Heart right ventricle (tissue), 16 donors: ENCODE measurements around the gene AAMDC. TPM values are rescaled to one million over a fixed set of nuclear protein-coding genes. Genes with fewer than 3 reads are reported as not detected.
"Not testable (repeated sequence)": the region's sequence is repeated elsewhere in the genome, so short reads cannot be mapped to it uniquely, and the experiment has no call there.

Experiments used
- ATAC-seq, 8 donors: fragments of 200-7000 bp; cut with Tn5 transposase; one replicate each; pipeline ENCODE4 v1.9.1; 2020; ENCODE audit warnings: mild to moderate bottlenecking in 8 of 8, moderate library complexity in 8 of 8, moderate number of reproducible peaks in 1 of 8
- DNase-seq, 2 donors: peaks; one replicate each; pipeline ENCODE4 v3.0.0-alpha.2; 2020
- H3K27ac ChIP-seq, 10 donors: fragments of 200-600 bp; sonication (generic) in 2 of 10; one replicate each; pipeline versions ENCODE4 v1.5.0 to v1.8.0; 2020 to 2022; ENCODE audit warnings: mild to moderate bottlenecking in 3 of 10
- H3K27me3 ChIP-seq, 7 donors: fragments of 200-600 bp; one replicate each; pipeline ENCODE4 v1.8.0; 2021 to 2022; ENCODE audit warnings: mild to moderate bottlenecking in 2 of 7
- H3K36me3 ChIP-seq, 9 donors: fragments of 200-600 bp; sonication (generic) in 1 of 9; one replicate each; pipeline versions ENCODE4 v1.5.0 to v1.8.0; 2020 to 2022; ENCODE audit warnings: mild to moderate bottlenecking in 2 of 9
- H3K4me1 ChIP-seq, 9 donors: fragments of 200-600 bp; sonication (generic) in 1 of 9; one replicate each; pipeline versions ENCODE4 v1.5.0 to v1.8.0; 2020 to 2022; ENCODE audit warnings: mild to moderate bottlenecking in 4 of 9
- H3K4me3 ChIP-seq, 10 donors: fragments of 200-600 bp; sonication (generic) in 2 of 10; one replicate each; pipeline versions ENCODE4 v1.5.0 to v1.8.0; 2020 to 2022; ENCODE audit warnings: mild to moderate bottlenecking in 7 of 10, moderate library complexity in 2 of 10
- H3K9me3 ChIP-seq, 11 donors: fragments of 200-600 bp in 10 of 11; sonication (generic) in 2 of 11; one replicate each; pipeline versions ENCODE4 v1.5.0 to v1.8.0; 2013 to 2022; ENCODE audit warnings: mild to moderate bottlenecking in 2 of 11, control low read depth in 1 of 11, moderate library complexity in 1 of 11
- WGBS, 2 donors: extraction: QIAGEN DNeasy Blood & Tissue Kit; methylation state at CpG; one replicate each; pipeline ENCODE4 v1.1.7; 2013; ENCODE audit warnings: inconsistent platforms in 1 of 2; 5-methylcytosine and 5-hydroxymethylcytosine counted together
- intact Hi-C, 10 donors: fragments of 100-400 bp; cut with DNase I; formaldehyde crosslinking; loops; one replicate each; pipeline versions ENCODE4 v1.11.1 to v1.14.2; 2022
- polyA plus RNA-seq, 2 donors: library from polyadenylated mRNA; stranded (reverse); fragments of 200-250 nt; gene quantifications; one replicate each; pipeline ENCODE4 v1.2.3, GENCODE V29; 2013
- total RNA-seq, 10 donors: library from RNA; stranded (reverse); fragmentation: NEBNext Ultra II Directional in 3 of 10; extraction: Animal tissue kit (Norgen Biotek cat#: 25700) in 3 of 10; gene quantifications; one replicate each; pipeline versions ENCODE4 v1.2.1 to v1.2.4, GENCODE V29; 2021 to 2023
- TF ChIP-seq, protein P1 (sequence below), 9 donors: fragments of 200-600 bp; sonication (generic) in 2 of 9; IDR thresholded peaks; one replicate each; pipeline versions ENCODE4 v1.5.0 to v1.8.0; 2021 to 2022; ENCODE audit warnings: antibody characterized with exemption in 9 of 9, mild to moderate bottlenecking in 5 of 9, moderate library complexity in 1 of 9
- donor health status: Arrhythmogenic right ventricular cardiomyopathy.
- donor health status: ischemic (EF 13 %, LVEDD 7.1; RV severe dilation, severe dysfunction).
- donor health status: healthy with polysubstance abuse.
- donor health status: DM: no; HTN: yes; CAD: no.
- donor health status: DM: no; HTN: no; CAD: no.
- donor health status: ischemic (EF 25% LVEDD 6.9; RV normal size, moderate dysfunction).
- donor health status: ischemic (EF 25% LVEDD 5.7; RV mildly dilated, moderate dysfunction).
- donor health status: healthy.
- donor health status: DM: yes; HTN: yes; CAD: no.
- donor health status: Ischemic cardiomyopathy.
- donor health status: ischemic (EF 35%, LVEDD 5.7; RV mildly dilated, moderate dysfunction).
- donor health status: nonischemic (EF 11% LVEDD 7.7; RV severe dilation, severe dysfunction).
- donor health status: DM: yes; HTN: yes; CAD: no.
- donor health status: PGD.
- donor health status: ischemic (EF 29% LVEDD 5.4; RV normal size, mild dysfunction).
- donor health status: nonischemic (EF 23%, LVEDD 6.1; RV moderate dilation, normal function).

The AAMDC gene
- total and polyA plus RNA-seq, 12 donors = 52.4 to 324 (median 95.4) TPM

DNA sequence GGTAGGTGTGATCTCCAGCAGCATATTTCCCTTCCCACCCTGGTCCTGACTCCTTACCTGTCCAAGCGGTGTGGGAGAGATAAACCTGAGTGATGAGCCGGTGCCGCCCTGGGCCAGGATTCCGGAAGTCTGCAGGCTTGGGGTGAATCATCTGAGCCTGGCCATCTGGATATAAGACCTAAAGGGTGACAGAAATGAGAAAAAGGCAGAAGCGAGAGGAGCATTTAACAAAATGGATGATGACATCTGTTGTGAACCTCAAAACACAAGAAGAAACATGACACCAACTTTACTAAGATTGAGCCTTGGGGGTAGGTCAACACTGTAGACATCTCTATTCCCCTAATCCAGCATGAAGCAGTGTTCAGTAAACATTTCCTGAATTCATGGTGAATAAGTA lies 62.8 kb downstream of the AAMDC start:
- H3K27me3 ChIP-seq = no peaks in the 10 kb centered on the region
- no peak overlapping the region for H3K27ac ChIP-seq
- intact Hi-C loops = no loop called here
- peaks cover 0 to 78% (median 20%) of the 10 kb centered on the region in 9 donors for H3K36me3 ChIP-seq
- no peaks in the 10 kb centered on the region for H3K9me3 ChIP-seq
- DNase-seq = no peak
- TF ChIP-seq, protein P1, sequence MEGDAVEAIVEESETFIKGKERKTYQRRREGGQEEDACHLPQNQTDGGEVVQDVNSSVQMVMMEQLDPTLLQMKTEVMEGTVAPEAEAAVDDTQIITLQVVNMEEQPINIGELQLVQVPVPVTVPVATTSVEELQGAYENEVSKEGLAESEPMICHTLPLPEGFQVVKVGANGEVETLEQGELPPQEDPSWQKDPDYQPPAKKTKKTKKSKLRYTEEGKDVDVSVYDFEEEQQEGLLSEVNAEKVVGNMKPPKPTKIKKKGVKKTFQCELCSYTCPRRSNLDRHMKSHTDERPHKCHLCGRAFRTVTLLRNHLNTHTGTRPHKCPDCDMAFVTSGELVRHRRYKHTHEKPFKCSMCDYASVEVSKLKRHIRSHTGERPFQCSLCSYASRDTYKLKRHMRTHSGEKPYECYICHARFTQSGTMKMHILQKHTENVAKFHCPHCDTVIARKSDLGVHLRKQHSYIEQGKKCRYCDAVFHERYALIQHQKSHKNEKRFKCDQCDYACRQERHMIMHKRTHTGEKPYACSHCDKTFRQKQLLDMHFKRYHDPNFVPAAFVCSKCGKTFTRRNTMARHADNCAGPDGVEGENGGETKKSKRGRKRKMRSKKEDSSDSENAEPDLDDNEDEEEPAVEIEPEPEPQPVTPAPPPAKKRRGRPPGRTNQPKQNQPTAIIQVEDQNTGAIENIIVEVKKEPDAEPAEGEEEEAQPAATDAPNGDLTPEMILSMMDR (IDR thresholded peaks at IDR 0.05) = no peak
- no peak overlapping the region for H3K4me3 ChIP-seq
- ATAC-seq = no peak
- H3K4me1 ChIP-seq = peaks cover 0 to 8% (median 0%) of the 10 kb centered on the region in 9 donors
- WGBS, 2 donors = 94 to 97% methylated on average over 5 of the region's 5 CpGs

DNA sequence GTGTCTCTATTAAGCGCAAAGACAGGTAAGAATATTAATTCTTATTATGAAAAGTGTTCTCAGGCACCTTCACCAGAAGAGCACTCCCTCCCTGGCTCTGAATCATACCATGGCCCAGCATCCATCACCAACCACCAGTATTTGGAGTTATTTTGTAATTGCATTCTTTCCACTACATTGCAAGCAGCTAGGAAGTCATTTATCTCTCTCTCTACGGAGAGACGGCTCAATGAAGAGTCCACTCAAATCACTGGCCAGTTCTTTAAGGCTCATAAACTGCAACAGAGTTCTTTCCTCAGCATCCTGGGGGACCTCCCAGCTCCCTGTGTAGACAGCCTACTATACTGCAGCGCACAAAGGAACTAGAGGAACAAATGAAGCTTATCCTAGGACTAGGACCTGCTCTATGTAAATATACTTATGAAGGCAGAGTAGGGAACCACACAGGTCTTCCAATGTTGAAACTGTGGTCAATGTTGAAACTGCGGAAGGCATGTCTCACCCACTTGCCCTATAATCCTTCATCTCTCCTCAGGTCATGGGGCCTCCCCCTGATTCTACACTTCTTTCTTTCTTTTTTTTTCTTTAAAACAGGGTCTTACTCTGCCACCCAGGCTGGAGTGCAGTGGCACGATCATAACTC lies 63.4 kb downstream of the AAMDC start:
- Histone ChIP-seq H3K4me1 (peaks cover 0 to 4% (median 0%) of the 10 kb centered on the region in 9 donors), H3K27ac (no peak overlapping the region), H3K27me3 (no peaks in the 10 kb centered on the region), H3K4me3 (no peak overlapping the region), H3K9me3 (no peaks in the 10 kb centered on the region), H3K36me3 (peaks cover 0 to 78% (median 15%) of the 10 kb centered on the region in 9 donors)
- 84 to 91% methylated on average over 6 of the region's 6 CpGs for WGBS, 2 donors
- ATAC-seq (no peak), DNase-seq (no peak)
- intact Hi-C loops = no loop called here
- TF ChIP-seq, protein P1 (IDR thresholded peaks at IDR 0.05) = no peak

DNA sequence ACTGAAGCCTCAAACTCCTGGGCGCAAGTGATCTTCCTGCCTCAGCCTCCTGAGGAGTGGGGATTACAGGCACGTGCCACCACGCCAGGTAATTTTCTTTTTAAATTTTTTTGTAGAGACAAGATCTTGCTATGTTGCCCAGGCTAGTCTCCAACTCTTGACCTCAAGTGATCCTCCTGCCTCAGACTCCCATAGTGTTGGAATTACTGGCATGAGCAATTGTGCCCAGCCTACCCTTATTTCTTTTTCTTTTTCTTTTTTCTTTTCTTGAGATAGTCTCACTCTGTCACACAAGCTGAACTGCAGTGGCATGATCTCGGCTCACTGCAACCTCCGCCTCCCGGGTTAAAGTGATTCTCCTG lies 63.9 kb downstream of the AAMDC start:
- TF ChIP-seq, protein P1 (IDR thresholded peaks at IDR 0.05) = no peak
- 97% methylated on average over 6 of the region's 6 CpGs for WGBS, 2 donors
- no peak overlapping the region for H3K4me3 ChIP-seq

DNA sequence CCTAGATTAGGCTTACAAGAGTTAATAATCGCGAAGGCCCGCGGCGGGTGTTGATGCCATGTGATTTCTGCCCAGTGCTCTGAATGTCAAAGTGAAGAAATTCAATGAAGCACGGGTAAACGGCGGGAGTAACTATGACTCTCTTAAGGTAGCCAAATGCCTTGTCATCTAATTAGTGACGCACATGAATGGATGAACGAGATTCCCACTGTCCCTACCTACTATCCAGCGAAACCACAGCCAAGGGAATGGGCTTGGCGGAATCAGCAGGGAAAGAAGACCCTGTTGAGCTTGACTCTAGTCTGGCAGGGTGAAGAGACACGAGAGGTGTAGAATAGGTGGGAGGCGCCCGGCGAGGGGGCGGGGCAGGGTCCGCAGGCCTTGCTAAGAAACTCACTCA lies 65.5 kb downstream of the AAMDC start:
- no peak for ATAC-seq
- TF ChIP-seq, protein P1 (IDR thresholded peaks at IDR 0.05) = no peak
- H3K36me3 ChIP-seq = peaks cover 0 to 77% (median 12%) of the 10 kb centered on the region in 9 donors
- intact Hi-C loops = no loop called here
- H3K27me3 ChIP-seq = no peaks in the 10 kb centered on the region
- H3K27ac ChIP-seq = no peak overlapping the region
- WGBS, 2 donors = 83 to 95% methylated on average over 18 of the region's 18 CpGs
- H3K4me3 ChIP-seq = no peak overlapping the region
- peaks cover 0 to 4% (median 0%) of the 10 kb centered on the region in 9 donors for H3K4me1 ChIP-seq
- H3K9me3 ChIP-seq = no peaks in the 10 kb centered on the region
- DNase-seq = no peak

More for the DNA sequence above, 63.9 kb downstream of the AAMDC start:
- intact Hi-C loops = no loop called here
- H3K27ac ChIP-seq = no peak overlapping the region
- ATAC-seq (no peak), DNase-seq (no peak)
- H3K27me3 ChIP-seq = no peaks in the 10 kb centered on the region
- peaks cover 0 to 78% (median 15%) of the 10 kb centered on the region in 9 donors for H3K36me3 ChIP-seq
- H3K4me1 ChIP-seq = peaks cover 0 to 4% (median 0%) of the 10 kb centered on the region in 9 donors
- no peaks in the 10 kb centered on the region for H3K9me3 ChIP-seq

DNA sequence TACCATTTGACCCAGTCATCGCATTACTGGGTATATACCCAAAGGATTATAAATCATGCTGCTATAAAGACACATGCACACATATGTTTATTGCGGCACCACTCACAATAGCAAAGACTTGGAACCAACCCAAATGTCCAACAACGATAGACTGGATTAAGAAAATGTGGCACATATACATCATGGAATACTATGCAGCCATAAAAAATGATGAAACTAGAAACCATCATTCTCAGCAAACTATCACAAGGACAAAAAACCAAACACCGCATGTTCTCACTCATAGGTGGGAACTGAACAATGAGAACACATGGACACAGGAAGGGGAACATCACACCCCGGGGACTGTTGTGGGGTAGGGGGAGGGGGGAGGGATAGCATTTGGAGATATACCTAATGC lies 68.1 kb downstream of the AAMDC start:
- H3K27me3 ChIP-seq, H3K4me3 ChIP-seq, ATAC-seq, intact Hi-C loops, H3K9me3 ChIP-seq, DNase-seq, H3K27ac ChIP-seq, H3K4me1 ChIP-seq: not testable (repeated sequence)
- peaks cover 0 to 77% (median 12%) of the 10 kb centered on the region in 9 donors for H3K36me3 ChIP-seq
- 94 to 95% methylated on average over 5 of the region's 5 CpGs for WGBS, 2 donors

DNA sequence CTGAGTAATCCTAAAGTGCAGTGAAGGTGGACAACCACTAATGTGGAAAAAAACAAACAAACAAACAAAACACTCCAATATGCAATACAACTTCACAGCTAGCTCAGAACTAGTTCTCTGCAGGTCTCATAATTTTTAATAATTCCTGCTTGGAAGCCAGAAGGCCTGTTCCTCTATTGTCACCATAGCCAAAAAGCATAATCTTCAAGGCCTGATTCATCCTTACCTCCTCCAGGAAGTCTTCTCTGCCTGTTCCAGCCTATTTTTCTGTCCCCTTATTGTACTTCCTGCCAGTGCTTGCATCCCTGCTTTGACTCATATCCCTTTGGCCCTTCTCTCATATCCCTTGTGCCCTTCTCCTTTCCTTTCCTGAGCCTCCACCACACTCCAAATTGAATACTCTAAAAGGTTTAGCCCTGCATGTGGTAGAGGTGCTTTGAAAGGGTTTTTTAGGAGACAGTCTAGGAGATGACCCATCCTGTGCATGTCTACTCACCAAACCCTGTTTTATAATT lies 69.2 kb downstream of the AAMDC start:
- ATAC-seq, H3K27me3 ChIP-seq, H3K4me3 ChIP-seq, H3K27ac ChIP-seq, H3K9me3 ChIP-seq, DNase-seq, H3K4me1 ChIP-seq, intact Hi-C loops: not testable (repeated sequence)
- H3K36me3 ChIP-seq = peaks cover 0 to 77% (median 13%) of the 10 kb centered on the region in 9 donors

DNA sequence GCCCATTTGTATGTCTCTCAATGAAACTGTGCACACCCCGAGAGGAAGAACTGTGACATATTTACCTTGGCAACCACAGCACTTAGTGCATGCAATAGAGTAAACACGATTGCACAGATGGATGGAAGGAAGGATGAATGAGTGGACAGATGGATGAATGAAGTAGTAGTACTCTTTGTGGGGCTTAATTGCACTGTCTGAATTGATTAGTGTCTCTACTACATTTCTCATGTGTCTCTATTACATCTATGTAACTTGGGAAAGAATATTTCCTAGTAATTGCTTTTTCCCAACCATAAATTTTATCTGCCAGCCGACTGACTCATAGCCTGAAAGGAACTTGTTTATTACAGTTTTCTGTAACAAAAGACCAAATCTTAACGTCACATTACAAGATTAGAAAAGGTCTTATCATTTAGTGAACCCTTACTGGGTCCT lies 69.7 kb downstream of the AAMDC start:
- H3K27me3 ChIP-seq, H3K27ac ChIP-seq, H3K4me3 ChIP-seq, H3K4me1 ChIP-seq, H3K9me3 ChIP-seq, intact Hi-C loops, DNase-seq: not testable (repeated sequence)
- peak in 1 of 8 donors; percentile 17 for ATAC-seq
- 58 to 60% methylated on average over 4 of the region's 4 CpGs for WGBS, 2 donors
- H3K36me3 ChIP-seq = peaks cover 0 to 73% (median 13%) of the 10 kb centered on the region in 9 donors
